Activated T-helper 17 cell treated with anti-CD3 and anti-CD28 coated beads, Interleukin-2, amount 50 U/mL, for 72 hours (primary cell): Measurements from ENCODE around the gene OR10AD1. TPM values are rescaled to one million over a fixed set of nuclear protein-coding genes. Genes with fewer than 3 reads are reported as not detected.

ENCODE experiments used
- ATAC-seq: fragments of 150-1000 bp; cut with Tn5 transposase; replicated peaks from 2 replicates; pipeline ENCODE4 v1.10.0; 2021; ENCODE audit warnings: mild to moderate bottlenecking, moderate library complexity
- H3K27ac Mint-ChIP-seq: one replicate; pipeline ENCODE4 v1.8.0; 2022; ENCODE audit warnings: mixed read lengths
- H3K27me3 Mint-ChIP-seq: one replicate; pipeline ENCODE4 v1.8.0; 2022; ENCODE audit warnings: mixed read lengths
- H3K36me3 Mint-ChIP-seq: one replicate; pipeline ENCODE4 v1.8.0; 2022; ENCODE audit warnings: low read depth, mild to moderate bottlenecking, mixed read lengths
- H3K4me1 Mint-ChIP-seq: one replicate; pipeline ENCODE4 v1.8.0; 2022; ENCODE audit warnings: mixed read lengths
- H3K4me3 Mint-ChIP-seq: one replicate; pipeline ENCODE4 v1.8.0; 2022; ENCODE audit warnings: mild to moderate bottlenecking, mixed read lengths
- H3K9me3 Mint-ChIP-seq: one replicate; pipeline ENCODE4 v1.8.0; 2022; ENCODE audit warnings: mixed read lengths
- total RNA-seq, 2 donors: library from RNA; stranded (reverse); gene quantifications; one replicate each; pipeline ENCODE4 v1.2.3, GENCODE V29; 2022

OR10AD1 gene
- total RNA-seq, 2 donors from 2014 or later, result not detected

DNA sequence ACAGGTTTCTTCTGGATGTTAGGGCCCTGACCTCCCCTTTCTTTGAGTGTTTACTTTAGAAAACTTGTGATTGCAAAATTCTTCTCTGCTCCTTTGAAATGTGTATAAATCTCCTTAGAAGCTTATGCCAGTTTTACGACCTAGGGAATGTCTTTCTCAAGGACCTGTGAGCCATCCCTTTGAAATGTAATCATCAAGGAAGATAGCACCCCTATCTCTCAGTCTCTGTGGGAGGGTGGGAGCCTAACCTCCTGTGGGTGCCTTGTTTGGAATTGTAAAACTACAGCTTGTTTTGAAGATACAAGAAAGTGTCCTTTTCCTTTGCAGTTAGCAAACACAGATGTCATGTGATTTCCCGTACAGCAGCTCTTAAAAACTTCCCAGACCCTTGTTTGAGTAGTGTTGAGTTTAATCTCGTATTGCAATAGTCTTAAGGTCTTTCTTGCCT is 3.3 kb downstream of the OR10AD1 start:
- peak overlapping the region; percentile 98 for H3K27ac Mint-ChIP-seq
- H3K36me3 Mint-ChIP-seq, result peaks cover 4% of the 10 kb centered on the region
- H3K4me1 Mint-ChIP-seq, result peaks cover 26% of the 10 kb centered on the region
- peaks cover 18% of the 10 kb centered on the region for H3K9me3 Mint-ChIP-seq
- H3K27me3 Mint-ChIP-seq, result no peaks in the 10 kb centered on the region
- ATAC-seq, result no peak
- peak overlapping the region; percentile 81 for H3K4me3 Mint-ChIP-seq

GRCh38 chr12:48198985-48199384 is 4.1 kb downstream of the OR10AD1 start:
- no peak for ATAC-seq
- peak overlapping the region; percentile 81 for H3K4me3 Mint-ChIP-seq
- H3K4me1 Mint-ChIP-seq, result peaks cover 21% of the 10 kb centered on the region
- peaks cover 13% of the 10 kb centered on the region for H3K9me3 Mint-ChIP-seq
- peak overlapping the region; percentile 98 for H3K27ac Mint-ChIP-seq
- no peaks in the 10 kb centered on the region for H3K36me3 Mint-ChIP-seq
- H3K27me3 Mint-ChIP-seq, result no peaks in the 10 kb centered on the region

GRCh38 chr12:48198672-48198971 is 4.5 kb downstream of the OR10AD1 start:
- Mint-ChIP-seq H3K27ac (peak overlapping the region; percentile 98), H3K36me3 (no peaks in the 10 kb centered on the region), H3K4me1 (peaks cover 21% of the 10 kb centered on the region), H3K4me3 (peak overlapping the region; percentile 81), H3K27me3 (no peaks in the 10 kb centered on the region), H3K9me3 (peaks cover 13% of the 10 kb centered on the region)
- peak; percentile 28 for ATAC-seq

DNA sequence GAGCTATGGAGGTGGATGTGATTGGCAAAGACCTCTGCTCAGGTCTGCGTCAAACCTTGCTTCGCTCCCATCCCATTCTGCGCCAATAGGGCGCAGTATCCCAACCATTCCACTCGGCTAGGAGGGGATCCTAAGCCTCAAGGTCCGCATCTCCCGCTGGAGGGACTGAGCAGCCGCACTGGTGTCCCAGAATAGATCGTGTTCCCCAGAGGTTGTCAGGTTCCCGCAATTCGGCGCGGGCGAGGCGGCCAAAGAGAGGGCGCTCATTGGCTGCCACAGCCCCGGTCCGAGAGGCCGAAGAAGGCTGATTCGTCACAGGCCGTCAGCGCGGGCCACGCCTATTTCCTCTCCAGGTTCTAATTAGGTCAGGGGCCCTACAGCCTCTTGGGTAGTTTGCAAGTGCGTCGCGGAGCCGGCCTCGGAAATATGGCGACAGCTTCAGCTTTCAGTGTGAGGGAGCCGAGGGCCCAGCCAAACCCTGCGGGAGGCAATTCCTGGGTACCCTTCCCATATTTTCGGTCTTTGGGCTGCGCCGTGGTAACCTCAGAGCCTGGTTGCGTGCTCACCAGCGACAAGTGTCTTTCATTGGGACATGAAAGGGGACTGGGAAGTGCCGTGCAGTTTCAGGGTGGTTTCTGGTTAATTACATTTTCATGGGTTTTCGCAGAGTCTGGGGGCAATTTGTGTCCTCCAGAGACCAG is 5.0 kb downstream of the OR10AD1 start:
- no peaks in the 10 kb centered on the region for H3K36me3 Mint-ChIP-seq
- H3K4me3 Mint-ChIP-seq, result peak overlapping the region; percentile 81
- ATAC-seq, result peak; percentile 99
- H3K4me1 Mint-ChIP-seq, result peaks cover 21% of the 10 kb centered on the region
- peaks cover 13% of the 10 kb centered on the region for H3K9me3 Mint-ChIP-seq
- H3K27ac Mint-ChIP-seq, result peak overlapping the region; percentile 98
- no peaks in the 10 kb centered on the region for H3K27me3 Mint-ChIP-seq

DNA sequence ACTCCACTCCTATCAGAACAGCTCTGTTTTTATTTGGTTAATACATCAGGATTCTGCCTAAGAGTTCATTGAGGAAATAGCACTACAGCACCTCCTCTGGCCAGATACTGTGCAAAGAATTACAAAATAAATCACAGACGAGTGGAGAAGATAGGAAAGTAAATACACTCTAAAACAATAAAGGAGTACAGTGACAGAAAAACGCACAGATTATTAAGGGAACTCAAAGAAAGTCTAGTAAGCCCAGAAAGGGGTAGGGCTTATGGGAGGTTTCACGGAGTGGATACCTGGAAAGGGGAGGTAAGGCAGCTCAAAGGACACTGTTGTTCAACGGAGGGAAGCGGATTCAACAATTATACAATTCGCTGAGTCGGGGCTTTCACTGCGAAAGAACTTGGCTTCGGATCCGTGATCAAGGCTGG is 5.5 kb downstream of the OR10AD1 start:
- Mint-ChIP-seq H3K36me3 (no peaks in the 10 kb centered on the region), H3K9me3 (peaks cover 10% of the 10 kb centered on the region), H3K27me3 (no peaks in the 10 kb centered on the region), H3K4me1 (peaks cover 21% of the 10 kb centered on the region), H3K4me3 (peak overlapping the region; percentile 81), H3K27ac (peak overlapping the region; percentile 98)
- peak; percentile 30 for ATAC-seq

GRCh38 chr12:48194799-48195201 is 8.3 kb downstream of the OR10AD1 start:
- Mint-ChIP-seq H3K4me3 (no peak overlapping the region), H3K9me3 (no peaks in the 10 kb centered on the region), H3K27me3 (peaks cover 8% of the 10 kb centered on the region), H3K4me1 (peaks cover 5% of the 10 kb centered on the region), H3K36me3 (no peaks in the 10 kb centered on the region), H3K27ac (no peak overlapping the region)
- ATAC-seq, result no peak

DNA sequence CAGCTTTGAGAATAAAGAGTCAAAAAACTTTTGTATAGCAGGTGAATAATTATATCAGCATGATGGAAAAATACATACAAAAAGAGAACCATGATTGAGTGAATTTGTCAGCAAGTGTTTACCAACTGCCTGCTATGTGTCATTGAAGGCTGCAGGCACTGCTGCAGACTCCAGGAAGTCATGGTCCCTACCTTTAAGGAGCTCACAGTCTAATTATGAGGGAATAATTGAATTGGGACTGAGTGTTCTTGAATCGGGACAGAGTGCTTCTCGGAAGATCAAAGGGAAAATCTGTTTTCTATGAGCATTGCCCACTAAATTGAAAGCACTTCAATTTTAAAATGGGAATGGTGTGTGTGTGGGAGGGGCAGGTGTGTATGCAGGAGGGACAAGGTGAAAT is 9.5 kb downstream of the OR10AD1 start:
- Mint-ChIP-seq H3K4me1 (no peaks in the 10 kb centered on the region), H3K36me3 (no peaks in the 10 kb centered on the region), H3K9me3 (no peaks in the 10 kb centered on the region), H3K27ac (no peak overlapping the region), H3K4me3 (no peak overlapping the region), H3K27me3 (peaks cover 8% of the 10 kb centered on the region)
- ATAC-seq, result no peak

GRCh38 chr12:48192861-48193260 is 10.2 kb downstream of the OR10AD1 start:
- Mint-ChIP-seq H3K27ac (no peak overlapping the region), H3K27me3 (peaks cover 8% of the 10 kb centered on the region), H3K4me3 (no peak overlapping the region), H3K4me1 (no peaks in the 10 kb centered on the region), H3K36me3 (no peaks in the 10 kb centered on the region), H3K9me3 (no peaks in the 10 kb centered on the region)
- ATAC-seq, result no peak

DNA sequence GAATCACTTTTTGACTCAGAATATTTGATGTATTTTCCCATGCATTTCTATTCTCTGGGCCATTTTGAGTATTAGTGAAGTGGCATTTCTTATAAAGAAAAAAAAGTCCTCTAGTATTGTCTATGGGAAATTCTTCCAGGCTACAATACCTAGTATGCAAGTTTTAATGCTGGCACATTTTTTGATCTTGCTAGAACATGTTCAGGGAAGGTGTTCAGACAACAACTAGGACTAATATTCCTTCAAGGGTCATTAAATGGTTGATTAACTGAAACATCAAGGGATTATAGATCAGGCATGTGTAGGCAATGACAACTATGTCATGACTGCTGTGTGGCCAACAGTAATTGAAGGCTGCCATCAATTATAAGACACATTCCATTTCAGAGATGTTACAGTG is 12.0 kb downstream of the OR10AD1 start:
- H3K36me3 Mint-ChIP-seq, result no peaks in the 10 kb centered on the region
- H3K4me3 Mint-ChIP-seq, result no peak overlapping the region
- no peak overlapping the region for H3K27ac Mint-ChIP-seq
- no peak for ATAC-seq
- no peaks in the 10 kb centered on the region for H3K4me1 Mint-ChIP-seq
- H3K27me3 Mint-ChIP-seq, result peaks cover 8% of the 10 kb centered on the region
- H3K9me3 Mint-ChIP-seq, result no peaks in the 10 kb centered on the region

DNA sequence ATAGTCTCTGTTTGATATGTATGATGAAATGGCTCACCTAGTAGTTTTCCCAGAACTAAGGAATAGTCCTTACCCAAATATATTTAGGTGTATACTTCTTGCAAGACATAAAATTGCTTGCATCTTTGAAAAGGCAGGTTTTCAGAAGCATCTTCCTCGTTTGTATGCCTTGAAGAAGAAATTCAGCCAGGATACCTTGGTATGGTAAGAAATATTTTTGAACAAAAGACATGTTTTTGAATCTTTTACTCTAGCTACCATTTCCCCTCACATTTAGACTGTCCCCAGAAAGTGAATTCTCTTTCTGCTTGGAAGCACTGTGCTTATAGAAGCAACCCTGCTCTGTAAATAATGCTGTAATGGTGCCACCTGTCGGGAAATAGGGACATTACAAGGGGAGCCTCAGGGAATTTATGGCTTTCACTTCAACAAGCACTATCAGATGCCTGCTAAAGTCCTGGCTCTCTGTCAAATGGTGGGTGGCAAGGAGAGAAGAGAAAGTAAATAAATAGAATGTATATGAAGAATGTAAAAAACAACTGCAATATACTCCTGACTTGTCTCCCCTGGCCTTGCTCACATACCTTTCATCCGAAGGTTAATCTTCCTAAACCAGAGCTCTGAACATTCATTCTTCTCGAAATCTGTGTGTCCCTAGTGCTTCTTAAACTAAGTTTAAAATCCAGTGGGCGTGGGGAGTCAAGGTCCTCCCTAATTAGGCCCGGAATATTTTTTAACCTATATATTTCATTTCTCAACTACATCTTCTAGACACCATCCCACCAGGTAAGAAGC is 13.6 kb downstream of the OR10AD1 start:
- Mint-ChIP-seq H3K27me3 (peaks cover 16% of the 10 kb centered on the region), H3K9me3 (no peaks in the 10 kb centered on the region)

DNA sequence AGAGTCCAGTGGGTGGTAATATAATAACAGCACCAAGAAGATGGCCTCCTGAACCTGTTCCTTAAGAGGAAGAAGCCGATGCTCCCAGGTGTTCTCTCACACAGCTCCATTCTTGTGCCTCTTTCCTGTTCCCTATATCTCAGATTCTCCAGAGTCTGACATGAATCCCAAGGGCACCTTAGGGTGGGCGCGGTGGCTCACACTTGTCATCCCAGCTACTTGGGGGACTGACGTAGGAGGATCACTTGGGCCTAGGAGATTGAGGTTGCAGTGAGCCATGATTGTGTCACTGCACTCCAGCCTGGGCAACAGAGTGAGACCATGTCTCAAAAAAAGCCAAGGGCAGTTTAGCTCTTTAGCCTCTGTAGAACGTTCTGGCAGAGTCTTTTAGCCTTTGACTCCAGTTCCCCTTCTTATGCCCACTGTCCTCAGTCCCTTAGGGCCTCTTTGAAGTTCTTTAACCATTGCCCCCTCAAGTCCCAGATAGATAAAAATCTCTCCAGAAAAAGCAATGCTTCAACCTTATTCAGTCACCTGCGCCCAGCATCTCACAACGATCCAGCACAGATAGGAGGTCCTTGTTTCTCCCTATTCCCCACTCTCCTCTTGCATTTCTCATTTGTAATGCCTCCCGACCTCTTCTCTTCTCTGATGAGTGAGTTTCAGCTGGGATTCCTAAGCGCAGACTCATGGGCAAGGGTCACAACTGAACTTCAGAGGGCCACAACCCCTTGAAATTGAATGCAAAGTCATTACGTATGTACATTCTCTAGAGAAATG is 15.0 kb downstream of the OR10AD1 start:
- Mint-ChIP-seq H3K9me3 (no peaks in the 10 kb centered on the region), H3K4me1 (no peaks in the 10 kb centered on the region), H3K27me3 (peaks cover 17% of the 10 kb centered on the region), H3K27ac (no peak overlapping the region), H3K4me3 (no peak overlapping the region), H3K36me3 (no peaks in the 10 kb centered on the region)
- no peak for ATAC-seq

More for the DNA sequence above, 13.6 kb downstream of the OR10AD1 start:
- no peak overlapping the region for H3K4me3 Mint-ChIP-seq
- no peaks in the 10 kb centered on the region for H3K4me1 Mint-ChIP-seq
- no peaks in the 10 kb centered on the region for H3K36me3 Mint-ChIP-seq
- ATAC-seq, result peak; percentile 78
- no peak overlapping the region for H3K27ac Mint-ChIP-seq

- peaks cover 5% of the 10 kb centered on the region for H3K4me1 Mint-ChIP-seq
- peaks cover 15% of the 10 kb centered on the region for H3K27me3 Mint-ChIP-seq
- no peaks in the 10 kb centered on the region for H3K9me3 Mint-ChIP-seq
- no peak for ATAC-seq
- H3K36me3 Mint-ChIP-seq, result no peaks in the 10 kb centered on the region
- H3K4me3 Mint-ChIP-seq, result peak overlapping the region; percentile 89
- no peak overlapping the region for H3K27ac Mint-ChIP-seq
Observed at GRCh38 chr12:48185181-48185919, 17.7 kb downstream of the OR10AD1 start.

- no peak overlapping the region for H3K27ac Mint-ChIP-seq
- ATAC-seq, result no peak
- H3K27me3 Mint-ChIP-seq, result peaks cover 13% of the 10 kb centered on the region
- H3K36me3 Mint-ChIP-seq, result no peaks in the 10 kb centered on the region
- H3K9me3 Mint-ChIP-seq, result no peaks in the 10 kb centered on the region
- H3K4me1 Mint-ChIP-seq, result peaks cover 5% of the 10 kb centered on the region
- H3K4me3 Mint-ChIP-seq, result peak overlapping the region; percentile 89
Observed at GRCh38 chr12:48184549-48184922, 18.6 kb downstream of the OR10AD1 start.
